ENCODE data around the gene TKTL1.

DNA sequence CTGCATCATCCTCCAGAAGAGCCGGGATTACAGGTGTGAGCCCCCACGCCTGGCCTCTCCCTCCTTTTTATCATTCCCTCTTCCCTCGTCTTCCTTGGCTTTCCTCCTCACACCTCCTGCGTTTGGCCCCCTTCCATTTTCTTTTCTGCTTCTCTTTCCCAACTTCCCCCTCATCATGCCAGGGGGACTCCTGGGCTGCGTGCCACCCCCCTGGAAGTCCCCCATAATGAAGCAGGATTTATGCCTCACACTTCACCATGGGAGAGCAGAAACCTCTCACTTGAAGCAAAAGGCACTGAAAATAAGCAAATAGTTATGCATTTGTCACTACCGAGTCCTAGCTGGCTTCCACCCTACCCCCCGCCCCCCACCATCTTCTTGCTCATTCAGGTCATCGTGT, 7.9 kb downstream of the TKTL1 start:
- TF ChIP-seq, protein P1, sequence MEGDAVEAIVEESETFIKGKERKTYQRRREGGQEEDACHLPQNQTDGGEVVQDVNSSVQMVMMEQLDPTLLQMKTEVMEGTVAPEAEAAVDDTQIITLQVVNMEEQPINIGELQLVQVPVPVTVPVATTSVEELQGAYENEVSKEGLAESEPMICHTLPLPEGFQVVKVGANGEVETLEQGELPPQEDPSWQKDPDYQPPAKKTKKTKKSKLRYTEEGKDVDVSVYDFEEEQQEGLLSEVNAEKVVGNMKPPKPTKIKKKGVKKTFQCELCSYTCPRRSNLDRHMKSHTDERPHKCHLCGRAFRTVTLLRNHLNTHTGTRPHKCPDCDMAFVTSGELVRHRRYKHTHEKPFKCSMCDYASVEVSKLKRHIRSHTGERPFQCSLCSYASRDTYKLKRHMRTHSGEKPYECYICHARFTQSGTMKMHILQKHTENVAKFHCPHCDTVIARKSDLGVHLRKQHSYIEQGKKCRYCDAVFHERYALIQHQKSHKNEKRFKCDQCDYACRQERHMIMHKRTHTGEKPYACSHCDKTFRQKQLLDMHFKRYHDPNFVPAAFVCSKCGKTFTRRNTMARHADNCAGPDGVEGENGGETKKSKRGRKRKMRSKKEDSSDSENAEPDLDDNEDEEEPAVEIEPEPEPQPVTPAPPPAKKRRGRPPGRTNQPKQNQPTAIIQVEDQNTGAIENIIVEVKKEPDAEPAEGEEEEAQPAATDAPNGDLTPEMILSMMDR (IDR thresholded peaks at IDR 0.05): no peak
- no peak for TF ChIP-seq POLR2A (IDR thresholded peaks at IDR 0.05)

Measured in Peyer's patch (tissue), 4 donors.